RWPE1 (cell line): ENCODE results near the gene HS1BP3.

Source experiments
- CTCF ChIA-PET: fragments of 350-600 bp; sonication (Branson Sonifier 250); formaldehyde crosslinking; extraction: SDS; loops from one replicate; lab custom pipeline; 2021; lab: Yijun Ruan, JAX
- POLR2A ChIA-PET: fragments of 400-600 bp; formaldehyde crosslinking; extraction: SDS; loops from one replicate; lab custom pipeline; 2020; ENCODE audit warnings: antibody characterized with exemption; ENCODE audit not compliant: low non-redundant PET; lab: Yijun Ruan, JAX
- DNase-seq: peaks from one replicate; pipeline ENCODE4 v3.0.0; 2012; ENCODE audit warnings: low spot score
- H3K27ac ChIP-seq: fragments of 450-650 bp; 2 replicates; pipeline ENCODE4 v1.5.1; 2017
- TF ChIP-seq, protein P1 (sequence below): fragments of 450-650 bp; conservative IDR thresholded peaks from 2 replicates; pipeline ENCODE4 v1.5.1; 2017; ENCODE audit warnings: low read depth, mild to moderate bottlenecking

HS1BP3 gene

DNA sequence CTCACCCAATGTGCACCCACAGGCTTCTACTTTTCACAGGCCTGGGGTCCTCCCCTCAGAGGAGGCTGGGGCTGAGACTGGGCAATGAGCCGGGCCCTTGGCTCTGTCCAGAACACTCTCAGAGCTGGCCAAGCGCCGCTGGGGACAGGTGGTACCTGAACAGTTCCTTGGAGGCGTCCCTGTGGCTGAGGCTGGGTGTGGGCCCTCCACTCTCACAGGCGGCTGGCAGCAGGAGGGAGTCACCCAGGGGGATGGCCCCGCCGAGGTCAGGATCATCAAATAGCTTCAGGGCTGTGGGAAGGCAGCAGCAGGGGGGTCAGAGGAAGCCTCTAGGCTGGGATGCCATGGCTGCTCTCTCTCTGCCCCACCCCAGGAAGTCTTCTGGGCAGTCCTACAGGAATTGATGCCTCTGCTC, 27.1 kb downstream of the HS1BP3 start:
- TF ChIP-seq, protein P1, sequence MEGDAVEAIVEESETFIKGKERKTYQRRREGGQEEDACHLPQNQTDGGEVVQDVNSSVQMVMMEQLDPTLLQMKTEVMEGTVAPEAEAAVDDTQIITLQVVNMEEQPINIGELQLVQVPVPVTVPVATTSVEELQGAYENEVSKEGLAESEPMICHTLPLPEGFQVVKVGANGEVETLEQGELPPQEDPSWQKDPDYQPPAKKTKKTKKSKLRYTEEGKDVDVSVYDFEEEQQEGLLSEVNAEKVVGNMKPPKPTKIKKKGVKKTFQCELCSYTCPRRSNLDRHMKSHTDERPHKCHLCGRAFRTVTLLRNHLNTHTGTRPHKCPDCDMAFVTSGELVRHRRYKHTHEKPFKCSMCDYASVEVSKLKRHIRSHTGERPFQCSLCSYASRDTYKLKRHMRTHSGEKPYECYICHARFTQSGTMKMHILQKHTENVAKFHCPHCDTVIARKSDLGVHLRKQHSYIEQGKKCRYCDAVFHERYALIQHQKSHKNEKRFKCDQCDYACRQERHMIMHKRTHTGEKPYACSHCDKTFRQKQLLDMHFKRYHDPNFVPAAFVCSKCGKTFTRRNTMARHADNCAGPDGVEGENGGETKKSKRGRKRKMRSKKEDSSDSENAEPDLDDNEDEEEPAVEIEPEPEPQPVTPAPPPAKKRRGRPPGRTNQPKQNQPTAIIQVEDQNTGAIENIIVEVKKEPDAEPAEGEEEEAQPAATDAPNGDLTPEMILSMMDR: no peak
- ChIA-PET POLR2A (no interaction called here), CTCF (no interaction called here)
- H3K27ac ChIP-seq: no peak overlapping the region
- no peak for DNase-seq

DNA sequence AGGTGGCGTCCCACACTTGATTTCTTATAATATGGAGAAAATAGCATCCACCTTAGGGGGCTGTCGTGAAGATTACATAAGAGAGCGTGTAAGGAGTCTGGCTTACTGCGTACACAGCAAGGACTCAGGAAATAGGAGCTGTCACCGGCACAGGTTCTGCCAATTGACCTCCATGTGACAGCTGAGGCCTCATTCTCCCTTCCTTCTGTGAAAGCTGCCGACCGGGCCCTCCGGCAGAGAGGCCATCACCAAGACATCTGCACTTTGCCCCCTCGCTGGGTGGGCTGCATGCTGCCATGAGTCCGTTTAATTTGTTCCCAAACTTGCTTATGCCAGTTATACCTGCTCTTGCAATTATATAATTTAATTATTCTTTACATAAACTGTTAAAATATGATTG, 27.7 kb downstream of the HS1BP3 start:
- DNase-seq: no peak
- no peak overlapping the region for H3K27ac ChIP-seq
- ChIA-PET CTCF (no interaction called here), POLR2A (no interaction called here)
- TF ChIP-seq, protein P1: no peak

DNA sequence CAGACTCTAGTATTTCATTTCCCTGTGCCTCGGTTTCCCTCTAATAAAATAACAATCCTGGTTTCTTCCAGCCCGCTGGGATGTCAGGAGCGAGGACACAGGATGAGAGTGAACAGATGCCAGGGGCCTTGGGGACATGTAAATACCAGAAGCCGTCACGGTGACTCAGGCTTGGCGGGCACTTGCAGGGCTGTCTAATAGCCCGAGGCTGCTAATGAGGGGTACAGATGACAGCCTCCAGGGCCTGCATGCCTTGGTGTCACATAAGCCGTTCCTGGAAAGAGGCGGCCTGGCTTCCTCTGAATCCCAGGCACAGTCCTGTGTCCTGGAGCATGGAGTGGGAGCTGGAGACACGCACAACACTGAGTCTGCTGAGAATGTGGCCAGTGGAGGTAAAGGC, 28.2 kb downstream of the HS1BP3 start:
- POLR2A ChIA-PET: no interaction called here
- DNase-seq: no peak
- CTCF ChIA-PET: no interaction called here

DNA sequence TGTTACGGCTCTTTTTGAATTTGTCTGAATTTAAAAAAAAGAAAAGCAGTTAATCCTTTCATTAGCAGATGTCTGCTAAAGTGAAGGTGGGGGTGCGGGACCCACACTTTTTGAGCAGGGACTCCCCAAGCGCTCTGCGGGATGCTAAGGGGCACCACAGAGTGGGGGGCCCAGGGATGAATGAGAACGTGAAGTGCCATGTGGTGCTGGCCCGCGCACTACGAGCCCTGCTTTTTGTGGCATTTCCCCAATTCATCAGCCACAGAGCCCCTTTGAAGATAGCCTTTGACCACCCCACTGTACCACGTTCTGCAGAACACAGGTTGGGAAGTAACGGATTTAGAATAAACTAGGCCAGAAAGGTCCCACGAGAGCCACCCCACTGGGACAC, 28.6 kb downstream of the HS1BP3 start:
- ChIA-PET CTCF (no interaction called here), POLR2A (no interaction called here)
- DNase-seq: no peak
- no peak overlapping the region for H3K27ac ChIP-seq
- TF ChIP-seq, protein P1: no peak

More for the DNA sequence above, 28.2 kb downstream of the HS1BP3 start:
- no peak overlapping the region for H3K27ac ChIP-seq
- TF ChIP-seq, protein P1: no peak

DNA sequence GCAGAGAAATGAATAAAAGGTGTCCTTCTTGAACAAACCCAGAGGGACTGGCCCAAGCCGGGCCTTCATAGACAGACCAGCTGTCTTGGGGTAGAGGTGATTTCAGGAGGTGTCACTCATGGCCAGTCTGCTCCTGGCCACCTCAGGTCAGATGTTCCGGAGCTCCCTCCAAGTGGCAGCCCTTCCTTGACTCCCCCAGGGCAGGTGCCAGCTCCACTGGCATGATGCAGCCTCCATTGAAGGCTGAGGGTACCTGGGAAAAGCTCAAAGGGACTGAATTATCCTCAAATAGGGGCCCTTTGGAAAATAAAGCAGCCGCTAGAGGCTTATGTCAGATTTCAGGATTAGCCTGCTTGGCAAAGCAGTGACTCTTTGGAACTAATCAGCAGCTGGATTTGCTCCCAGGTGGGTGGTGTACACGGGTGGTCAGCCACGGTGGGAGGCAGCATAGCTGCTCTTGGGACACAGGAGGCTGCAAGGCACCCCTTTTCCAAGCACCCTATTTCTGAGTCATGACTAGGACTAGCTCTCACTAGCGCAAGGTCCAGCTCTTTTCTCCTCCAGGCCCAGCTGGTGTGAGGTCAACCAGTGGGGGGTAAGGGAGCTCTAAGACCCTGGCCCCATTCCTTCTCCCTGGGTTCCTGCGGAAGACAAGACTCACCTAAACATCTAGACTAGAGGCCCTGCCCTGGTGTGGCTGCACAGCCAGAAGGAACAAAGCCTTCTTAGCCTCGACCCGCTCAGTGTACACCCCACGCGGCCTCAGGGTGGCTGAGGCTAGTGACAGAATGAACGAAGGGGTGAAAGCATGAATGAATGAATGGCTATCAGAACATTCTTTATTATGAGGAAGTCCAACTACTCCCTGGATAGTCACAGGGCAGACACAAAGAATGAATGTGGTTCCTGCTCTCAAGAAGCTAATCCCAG, 29.3 kb downstream of the HS1BP3 start:
- CTCF ChIA-PET: interaction anchor here (0.7 to 1.2 kb wide), 4 partner anchors 15 to 219 kb away, joined by 3 to 6 read pairs (median 5); no protein-coding TSS in a partner anchor

DNA sequence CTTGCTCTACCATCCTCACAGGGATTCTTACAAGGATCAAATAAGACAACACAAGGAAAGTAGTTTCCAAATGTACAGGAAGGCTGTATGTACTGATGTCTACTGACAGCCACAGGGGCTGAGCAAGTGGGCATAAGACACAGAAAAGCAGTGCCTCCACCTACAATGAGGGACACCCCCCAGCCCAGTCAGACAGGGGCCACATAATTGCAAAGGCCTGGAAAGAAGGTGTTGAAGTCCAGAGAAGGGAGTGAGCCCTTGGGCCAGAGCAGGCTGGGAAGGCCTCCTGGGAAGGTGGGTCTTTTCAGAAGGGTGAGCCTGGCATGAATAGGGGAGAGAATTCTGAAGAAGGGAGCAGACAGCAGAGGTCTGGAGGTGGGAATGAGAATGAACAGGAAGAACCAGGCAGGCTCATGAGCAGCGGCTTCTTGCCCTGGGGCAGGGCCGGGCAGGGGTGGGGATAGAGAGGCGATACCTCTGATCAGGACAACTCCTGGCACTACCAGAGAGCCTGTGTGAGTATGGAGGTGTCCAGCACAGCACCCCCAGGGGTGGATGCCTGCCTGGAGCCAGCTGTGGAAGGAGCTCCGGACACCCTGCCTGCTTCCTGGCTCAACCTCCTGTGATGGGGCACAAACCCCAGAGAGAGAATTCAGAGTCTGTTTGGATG, 30.1 kb downstream of the HS1BP3 start:
- TF ChIP-seq, protein P1: no peak
- H3K27ac ChIP-seq: peak overlapping the region; percentile 38
- no peak for DNase-seq
- CTCF ChIA-PET: interaction anchor here (0.8 to 1.2 kb wide), 4 partner anchors 14 to 177 kb away, joined by 3 to 6 read pairs (median 5); no protein-coding TSS in a partner anchor
- POLR2A ChIA-PET: no interaction called here

More for the DNA sequence above, 29.3 kb downstream of the HS1BP3 start:
- peak overlapping the region; percentile 38 for H3K27ac ChIP-seq
- POLR2A ChIA-PET: interaction anchor here (0.7 kb wide), 1 partner anchor 12 kb away, joined by 3 read pairs; no protein-coding TSS in a partner anchor
- TF ChIP-seq, protein P1: no peak
- no peak for DNase-seq
